ENCODE data around the gene CTF1. TPM values are rescaled to one million over a fixed set of nuclear protein-coding genes. Genes with fewer than 3 reads are reported as not detected.

Gene CTF1
- total RNA-seq, 1 donor from 2014 or later = 4.2 TPM

GRCh38 chr16:30899794-30900193 lies 3.4 kb downstream of the CTF1 start:
- Mint-ChIP-seq H3K27me3 (ENCODE audit: low read depth) (no peaks in the 10 kb centered on the region), H3K4me3 (ENCODE audit: unreplicated experiment) (no peak overlapping the region), H3K9me3 (ENCODE audit: low read depth) (no peaks in the 10 kb centered on the region), H3K36me3 (ENCODE audit: low read depth) (no peaks in the 10 kb centered on the region), H3K27ac (ENCODE audit: unreplicated experiment) (no peak overlapping the region), H3K4me1 (ENCODE audit: low read depth) (peaks cover 38% of the 10 kb centered on the region)
- DNase-seq (ENCODE audit: low spot score) = no peak
- TF ChIP-seq CTCF (IDR thresholded peaks at IDR 0.05) = no peak

GRCh38 chr16:30900588-30900987 lies 4.2 kb downstream of the CTF1 start:
- Mint-ChIP-seq H3K9me3 (ENCODE audit: low read depth) (no peaks in the 10 kb centered on the region), H3K27me3 (ENCODE audit: low read depth) (no peaks in the 10 kb centered on the region), H3K4me1 (ENCODE audit: low read depth) (peaks cover 30% of the 10 kb centered on the region), H3K27ac (ENCODE audit: unreplicated experiment) (no peak overlapping the region), H3K4me3 (ENCODE audit: unreplicated experiment) (no peak overlapping the region), H3K36me3 (ENCODE audit: low read depth) (no peaks in the 10 kb centered on the region)
- TF ChIP-seq CTCF (IDR thresholded peaks at IDR 0.05) = no peak
- DNase-seq (ENCODE audit: low spot score) = no peak

- Mint-ChIP-seq H3K9me3 (ENCODE audit: low read depth) (no peaks in the 10 kb centered on the region), H3K27ac (ENCODE audit: unreplicated experiment) (peak overlapping the region; percentile 22), H3K27me3 (ENCODE audit: low read depth) (no peaks in the 10 kb centered on the region), H3K36me3 (ENCODE audit: low read depth) (no peaks in the 10 kb centered on the region), H3K4me1 (ENCODE audit: low read depth) (peaks cover 22% of the 10 kb centered on the region), H3K4me3 (ENCODE audit: unreplicated experiment) (peak overlapping the region; percentile 46)
- no peak for DNase-seq (ENCODE audit: low spot score)
- TF ChIP-seq CTCF (IDR thresholded peaks at IDR 0.05) = no peak
Measured at GRCh38 chr16:30901201-30902028, 5.0 kb downstream of the CTF1 start.

GRCh38 chr16:30902029-30902972 lies 5.9 kb downstream of the CTF1 start:
- DNase-seq (ENCODE audit: low spot score) = no peak
- TF ChIP-seq CTCF (IDR thresholded peaks at IDR 0.05) = peak; percentile 54
- Mint-ChIP-seq H3K4me3 (ENCODE audit: unreplicated experiment) (peak overlapping the region; percentile 78), H3K36me3 (ENCODE audit: low read depth) (no peaks in the 10 kb centered on the region), H3K27ac (ENCODE audit: unreplicated experiment) (peak overlapping the region; percentile 88), H3K9me3 (ENCODE audit: low read depth) (no peaks in the 10 kb centered on the region), H3K27me3 (ENCODE audit: low read depth) (no peaks in the 10 kb centered on the region), H3K4me1 (ENCODE audit: low read depth) (peaks cover 13% of the 10 kb centered on the region)

- peaks cover 8% of the 10 kb centered on the region for H3K4me1 Mint-ChIP-seq (ENCODE audit: low read depth)
- DNase-seq (ENCODE audit: low spot score) = no peak
Measured at GRCh38 chr16:30903002-30903401, 6.6 kb downstream of the CTF1 start.

More at GRCh38 chr16:30903002-30903401, 6.6 kb downstream of the CTF1 start:
- Mint-ChIP-seq H3K4me3 (ENCODE audit: unreplicated experiment) (peak overlapping the region; percentile 78), H3K36me3 (ENCODE audit: low read depth) (no peaks in the 10 kb centered on the region), H3K27me3 (ENCODE audit: low read depth) (no peaks in the 10 kb centered on the region), H3K27ac (ENCODE audit: unreplicated experiment) (peak overlapping the region; percentile 36), H3K9me3 (ENCODE audit: low read depth) (no peaks in the 10 kb centered on the region)
- TF ChIP-seq CTCF (IDR thresholded peaks at IDR 0.05) = no peak

Measured in chondrocyte (in vitro differentiated cells).